Heart right ventricle (tissue), 16 donors: Measurements from ENCODE around the gene ROMO1. TPM values are rescaled to one million over a fixed set of nuclear protein-coding genes. Genes with fewer than 3 reads are reported as not detected.

Experiments used
- ATAC-seq, 8 donors: fragments of 200-7000 bp; cut with Tn5 transposase; one replicate each; pipeline ENCODE4 v1.9.1; 2020; ENCODE audit warnings: mild to moderate bottlenecking in 8 of 8, moderate library complexity in 8 of 8, moderate number of reproducible peaks in 1 of 8
- DNase-seq, 2 donors: peaks; one replicate each; pipeline ENCODE4 v3.0.0-alpha.2; 2020
- H3K27ac ChIP-seq, 10 donors: fragments of 200-600 bp; sonication (generic) in 2 of 10; one replicate each; pipeline versions ENCODE4 v1.5.0 to v1.8.0; 2020 to 2022; ENCODE audit warnings: mild to moderate bottlenecking in 3 of 10
- H3K27me3 ChIP-seq, 7 donors: fragments of 200-600 bp; one replicate each; pipeline ENCODE4 v1.8.0; 2021 to 2022; ENCODE audit warnings: mild to moderate bottlenecking in 2 of 7
- H3K36me3 ChIP-seq, 9 donors: fragments of 200-600 bp; sonication (generic) in 1 of 9; one replicate each; pipeline versions ENCODE4 v1.5.0 to v1.8.0; 2020 to 2022; ENCODE audit warnings: mild to moderate bottlenecking in 2 of 9
- H3K4me1 ChIP-seq, 9 donors: fragments of 200-600 bp; sonication (generic) in 1 of 9; one replicate each; pipeline versions ENCODE4 v1.5.0 to v1.8.0; 2020 to 2022; ENCODE audit warnings: mild to moderate bottlenecking in 4 of 9
- H3K4me3 ChIP-seq, 10 donors: fragments of 200-600 bp; sonication (generic) in 2 of 10; one replicate each; pipeline versions ENCODE4 v1.5.0 to v1.8.0; 2020 to 2022; ENCODE audit warnings: mild to moderate bottlenecking in 7 of 10, moderate library complexity in 2 of 10
- H3K9me3 ChIP-seq, 11 donors: fragments of 200-600 bp in 10 of 11; sonication (generic) in 2 of 11; one replicate each; pipeline versions ENCODE4 v1.5.0 to v1.8.0; 2013 to 2022; ENCODE audit warnings: mild to moderate bottlenecking in 2 of 11, control low read depth in 1 of 11, moderate library complexity in 1 of 11
- CTCF ChIP-seq, 9 donors: fragments of 200-600 bp; sonication (generic) in 2 of 9; IDR thresholded peaks; one replicate each; pipeline versions ENCODE4 v1.5.0 to v1.8.0; 2021 to 2022; ENCODE audit warnings: antibody characterized with exemption in 9 of 9, mild to moderate bottlenecking in 5 of 9, moderate library complexity in 1 of 9
- WGBS, 2 donors: extraction: QIAGEN DNeasy Blood & Tissue Kit; methylation state at CpG; one replicate each; pipeline ENCODE4 v1.1.7; 2013; ENCODE audit warnings: inconsistent platforms in 1 of 2; 5-methylcytosine and 5-hydroxymethylcytosine counted together
- intact Hi-C, 10 donors: fragments of 100-400 bp; cut with DNase I; formaldehyde crosslinking; loops; one replicate each; pipeline versions ENCODE4 v1.11.1 to v1.14.2; 2022
- polyA plus RNA-seq, 2 donors: library from polyadenylated mRNA; stranded (reverse); fragments of 200-250 nt; gene quantifications; one replicate each; pipeline ENCODE4 v1.2.3, GENCODE V29; 2013
- total RNA-seq, 10 donors: library from RNA; stranded (reverse); fragmentation: NEBNext Ultra II Directional in 3 of 10; extraction: Animal tissue kit (Norgen Biotek cat#: 25700) in 3 of 10; gene quantifications; one replicate each; pipeline versions ENCODE4 v1.2.1 to v1.2.4, GENCODE V29; 2021 to 2023
- donor health status: Arrhythmogenic right ventricular cardiomyopathy.
- donor health status: ischemic (EF 13 %, LVEDD 7.1; RV severe dilation, severe dysfunction).
- donor health status: healthy with polysubstance abuse.
- donor health status: DM: no; HTN: yes; CAD: no.
- donor health status: DM: no; HTN: no; CAD: no.
- donor health status: ischemic (EF 25% LVEDD 6.9; RV normal size, moderate dysfunction).
- donor health status: ischemic (EF 25% LVEDD 5.7; RV mildly dilated, moderate dysfunction).
- donor health status: healthy.
- donor health status: DM: yes; HTN: yes; CAD: no.
- donor health status: Ischemic cardiomyopathy.
- donor health status: ischemic (EF 35%, LVEDD 5.7; RV mildly dilated, moderate dysfunction).
- donor health status: nonischemic (EF 11% LVEDD 7.7; RV severe dilation, severe dysfunction).
- donor health status: DM: yes; HTN: yes; CAD: no.
- donor health status: PGD.
- donor health status: ischemic (EF 29% LVEDD 5.4; RV normal size, mild dysfunction).
- donor health status: nonischemic (EF 23%, LVEDD 6.1; RV moderate dilation, normal function).

ROMO1 gene
- total and polyA plus RNA-seq, 12 donors, result 128 to 734 (median 161) TPM

- TF ChIP-seq CTCF (IDR thresholded peaks at IDR 0.05), result no peak
- H3K9me3 ChIP-seq, result no peaks in the 10 kb centered on the region
- 36 to 42% methylated on average over 4 of the region's 4 CpGs for WGBS, 2 donors
- peak overlapping the region in 4 of 10 donors; percentile 83 to 97 (median 87) for H3K4me3 ChIP-seq
- DNase-seq (no peak), ATAC-seq (no peak)
- peaks cover 0 to 73% (median 60%) of the 10 kb centered on the region in 9 donors for H3K36me3 ChIP-seq
- no peak overlapping the region for H3K27ac ChIP-seq
- intact Hi-C loops, result loop anchor here in 5 of 10 donors (10.0 kb wide), 2 partner anchors 136 to 146 kb away; no protein-coding TSS in a partner anchor
- H3K27me3 ChIP-seq, result no peaks in the 10 kb centered on the region
- peaks cover 6 to 81% (median 77%) of the 10 kb centered on the region in 9 donors for H3K4me1 ChIP-seq
Observed at GRCh38 chr20:35738410-35739179, 39.4 kb downstream of the ROMO1 start.

- peaks cover 6 to 80% (median 71%) of the 10 kb centered on the region in 9 donors for H3K4me1 ChIP-seq
- intact Hi-C loops, result loop anchor here in 7 of 10 donors (5.0 to 10.0 kb wide), 5 partner anchors 37 to 145 kb away; no protein-coding TSS in a partner anchor
- peaks cover 0 to 64% (median 51%) of the 10 kb centered on the region in 9 donors for H3K36me3 ChIP-seq
- H3K27ac ChIP-seq, result peak overlapping the region in 2 of 10 donors; percentile 0 to 99
- peak in 5 of 9 donors; percentile 12 to 33 (median 14) for TF ChIP-seq CTCF (IDR thresholded peaks at IDR 0.05)
- ATAC-seq, result no peak
- DNase-seq, result no peak
- peak overlapping the region in 8 of 10 donors; percentile 2 to 97 (median 84) for H3K4me3 ChIP-seq
- H3K9me3 ChIP-seq, result no peaks in the 10 kb centered on the region
- no peaks in the 10 kb centered on the region for H3K27me3 ChIP-seq
- 26 to 36% methylated on average over 7 of the region's 7 CpGs for WGBS, 2 donors
Observed at GRCh38 chr20:35739294-35740163, 40.3 kb downstream of the ROMO1 start.

GRCh38 chr20:35741892-35742740, 42.9 kb downstream of the ROMO1 start, which contains the start of gene RBM39:
TSS of gene RBM39 (minus strand) at chr20:35742260. CDS start at chr20:35740874, 1,386 bp downstream.
- intact Hi-C loops, result loop anchor here in 7 of 10 donors (1.0 to 5.0 kb wide), 9 partner anchors 27 to 143 kb away; partner anchors contain the start of gene PHF20 (in 1 of the 7)
- TF ChIP-seq CTCF (IDR thresholded peaks at IDR 0.05), result peak in 8 of 9 donors; percentile 39 to 75 (median 56)
- DNase-seq (peak; percentile 99 to 100), ATAC-seq (peak; percentile 94 to 97 (median 96))
- peaks cover 0 to 38% (median 27%) of the 10 kb centered on the region in 9 donors for H3K36me3 ChIP-seq
- H3K4me3 ChIP-seq, result peak within 1 kb of the TSS; percentile 82 to 97 (median 86)
- peaks cover 3 to 60% (median 45%) of the 10 kb centered on the region in 9 donors for H3K4me1 ChIP-seq
- H3K27ac ChIP-seq, result peak within 1 kb of the TSS; percentile 97 to 100 (median 99)
- no peaks in the 10 kb centered on the region for H3K9me3 ChIP-seq
- 0 to 1% methylated on average over 63 to 66 of the region's 66 CpGs for WGBS, 2 donors
- no peaks in the 10 kb centered on the region for H3K27me3 ChIP-seq
